DND-41 (cell line): Measurements from ENCODE around the gene PRR23E.

ENCODE experiments used
- ATAC-seq: fragments of 200-7000 bp; cut with Tn5 transposase; 3 replicates; pipeline ENCODE4 v1.9.1; 2021; ENCODE audit warnings: low read depth; ENCODE audit not compliant: insufficient read depth
- DNase-seq: peaks from one replicate; pipeline ENCODE4 v3.0.0-alpha.2; 2020
- H2AFZ ChIP-seq: 2 replicates; pipeline ENCODE4 v1.6.0; 2012; ENCODE audit warnings: low read depth, low read length
- H3K27ac ChIP-seq: 2 replicates; pipeline ENCODE4 v1.5.1; 2012; ENCODE audit warnings: low read length, inconsistent platforms
- H3K27me3 ChIP-seq: fragments of 200-600 bp; sonication (generic); 2 replicates; pipeline ENCODE4 v1.6.0; 2012; ENCODE audit warnings: low read length, mild to moderate bottlenecking, inconsistent platforms; ENCODE audit not compliant: insufficient read depth, poor library complexity
- H3K36me3 ChIP-seq: 2 replicates; pipeline ENCODE4 v1.5.1; 2012; ENCODE audit warnings: low read length, inconsistent platforms; ENCODE audit not compliant: insufficient read depth
- H3K4me1 ChIP-seq: 2 replicates; pipeline ENCODE4 v1.5.1; 2012; ENCODE audit warnings: mild to moderate bottlenecking, low read length; ENCODE audit not compliant: insufficient read depth
- H3K4me2 ChIP-seq: 2 replicates; pipeline ENCODE4 v1.6.0; 2012; ENCODE audit warnings: mild to moderate bottlenecking, moderate library complexity, low read length, inconsistent platforms; ENCODE audit not compliant: insufficient read depth
- H3K4me3 ChIP-seq, 2 experiments: fragments of 200-600 bp in 1 of 2; shearing (Covaris generic) in 1 of 2; 2 replicates each; pipeline ENCODE4 v1.5.1; 2012 to 2016; ENCODE audit warnings: inconsistent platforms in 2 of 2, low read length in 2 of 2, mild to moderate bottlenecking in 2 of 2, low read depth in 1 of 2, moderate library complexity in 1 of 2
- H3K79me2 ChIP-seq: 2 replicates; pipeline ENCODE4 v1.6.0; 2012; ENCODE audit warnings: low read length, inconsistent platforms; ENCODE audit not compliant: insufficient read depth
- H3K9ac ChIP-seq: 2 replicates; pipeline ENCODE4 v1.6.0; 2012; ENCODE audit warnings: low read depth, mild to moderate bottlenecking, inconsistent platforms, low read length, moderate library complexity
- H3K9me3 ChIP-seq: 2 replicates; pipeline ENCODE4 v1.5.1; 2012; ENCODE audit warnings: low read length, moderate library complexity, mild to moderate bottlenecking, inconsistent platforms; ENCODE audit not compliant: insufficient read depth, severe bottlenecking
- H4K20me1 ChIP-seq: 2 replicates; pipeline ENCODE4 v1.6.0; 2012; ENCODE audit warnings: low read length; ENCODE audit not compliant: insufficient read depth
- EZH2 ChIP-seq: IDR thresholded peaks from 3 replicates; pipeline ENCODE4 v1.6.1; 2012; ENCODE audit warnings: borderline replicate concordance, low read depth, mild to moderate bottlenecking, moderate library complexity, low read length, inconsistent platforms; ENCODE audit not compliant: severe bottlenecking
- TF ChIP-seq, protein P1 (sequence below): IDR thresholded peaks from 2 replicates; pipeline ENCODE4 v1.5.1; 2012; ENCODE audit warnings: borderline replicate concordance, low read length, moderate library complexity, mild to moderate bottlenecking; ENCODE audit not compliant: poor library complexity, severe bottlenecking; ENCODE audit errors: extremely low read depth

PRR23E gene

DNA sequence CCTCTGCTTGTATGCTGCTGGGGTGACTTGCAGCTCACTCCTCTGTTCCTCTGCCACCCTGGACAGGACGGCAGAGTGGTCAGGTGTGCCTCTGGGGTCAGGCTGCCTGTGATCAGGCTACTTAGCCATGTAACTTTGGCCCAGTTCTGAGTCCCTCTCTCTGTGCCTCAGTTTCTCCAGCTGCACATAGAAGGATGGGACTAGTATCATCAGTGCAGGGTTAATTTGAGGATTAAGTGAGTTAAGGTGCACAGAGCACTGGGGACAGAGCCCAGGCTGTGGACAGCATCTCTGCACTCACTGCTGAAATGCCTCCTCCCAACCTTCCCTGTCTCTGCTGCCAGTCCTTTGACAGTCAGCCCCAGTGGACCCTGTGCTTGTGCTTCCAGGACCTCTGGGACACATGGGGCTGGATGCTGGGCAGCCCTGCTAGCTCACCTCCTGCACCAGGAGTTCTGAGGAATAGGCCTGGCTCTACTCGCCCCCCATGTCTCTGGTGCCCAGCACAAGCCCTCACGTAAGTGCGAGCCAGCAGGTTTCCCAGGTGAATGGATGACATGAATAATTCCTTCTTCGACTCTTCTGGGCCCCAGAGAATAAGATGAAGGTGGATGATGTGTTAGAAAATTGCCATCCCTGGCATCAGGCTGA lies 19.3 kb upstream of the PRR23E start:
- H3K4me3 ChIP-seq = no peak overlapping the region
- no peak overlapping the region for H2AFZ ChIP-seq
- no peak overlapping the region for H3K9ac ChIP-seq
- no peaks in the 10 kb centered on the region for H3K27me3 ChIP-seq
- H3K27ac ChIP-seq = no peak overlapping the region
- H3K36me3 ChIP-seq = no peaks in the 10 kb centered on the region
- no peaks in the 10 kb centered on the region for H3K4me1 ChIP-seq
- ATAC-seq (no peak), DNase-seq (no peak)
- H3K79me2 ChIP-seq = no peaks in the 10 kb centered on the region
- no peaks in the 10 kb centered on the region for H4K20me1 ChIP-seq
- no peaks in the 10 kb centered on the region for H3K9me3 ChIP-seq
- H3K4me2 ChIP-seq = no peak overlapping the region
- TF ChIP-seq EZH2 = no peak
- TF ChIP-seq, protein P1, sequence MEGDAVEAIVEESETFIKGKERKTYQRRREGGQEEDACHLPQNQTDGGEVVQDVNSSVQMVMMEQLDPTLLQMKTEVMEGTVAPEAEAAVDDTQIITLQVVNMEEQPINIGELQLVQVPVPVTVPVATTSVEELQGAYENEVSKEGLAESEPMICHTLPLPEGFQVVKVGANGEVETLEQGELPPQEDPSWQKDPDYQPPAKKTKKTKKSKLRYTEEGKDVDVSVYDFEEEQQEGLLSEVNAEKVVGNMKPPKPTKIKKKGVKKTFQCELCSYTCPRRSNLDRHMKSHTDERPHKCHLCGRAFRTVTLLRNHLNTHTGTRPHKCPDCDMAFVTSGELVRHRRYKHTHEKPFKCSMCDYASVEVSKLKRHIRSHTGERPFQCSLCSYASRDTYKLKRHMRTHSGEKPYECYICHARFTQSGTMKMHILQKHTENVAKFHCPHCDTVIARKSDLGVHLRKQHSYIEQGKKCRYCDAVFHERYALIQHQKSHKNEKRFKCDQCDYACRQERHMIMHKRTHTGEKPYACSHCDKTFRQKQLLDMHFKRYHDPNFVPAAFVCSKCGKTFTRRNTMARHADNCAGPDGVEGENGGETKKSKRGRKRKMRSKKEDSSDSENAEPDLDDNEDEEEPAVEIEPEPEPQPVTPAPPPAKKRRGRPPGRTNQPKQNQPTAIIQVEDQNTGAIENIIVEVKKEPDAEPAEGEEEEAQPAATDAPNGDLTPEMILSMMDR = no peak

DNA sequence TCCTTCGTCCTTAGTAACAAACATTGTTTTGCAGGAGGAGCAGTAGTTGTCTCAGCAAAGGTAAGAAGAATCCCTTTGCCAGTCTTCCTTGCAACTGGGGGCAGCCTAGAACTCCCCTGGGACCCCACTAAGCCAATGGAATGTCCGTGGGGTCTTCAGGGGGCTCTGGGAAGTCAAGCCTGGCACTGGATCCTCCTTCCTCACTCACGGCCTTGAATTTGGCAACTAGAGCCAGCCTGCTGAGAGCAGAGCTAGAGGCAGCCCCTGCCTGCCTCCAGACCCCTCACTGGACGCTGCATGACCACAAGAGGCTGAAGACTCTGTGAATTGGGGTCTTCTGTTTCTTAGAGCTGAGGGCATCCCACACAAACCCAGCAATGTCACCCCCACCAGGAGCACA lies 18.6 kb upstream of the PRR23E start:
- no peak for DNase-seq
- Histone ChIP-seq H3K9ac (no peak overlapping the region), H4K20me1 (no peaks in the 10 kb centered on the region), H3K4me1 (no peaks in the 10 kb centered on the region), H3K27ac (no peak overlapping the region), H3K9me3 (no peaks in the 10 kb centered on the region), H2AFZ (no peak overlapping the region), H3K27me3 (no peaks in the 10 kb centered on the region), H3K36me3 (no peaks in the 10 kb centered on the region), H3K4me2 (no peak overlapping the region), H3K79me2 (no peaks in the 10 kb centered on the region), H3K4me3 (no peak overlapping the region)
- no peak for ATAC-seq
- no peak for TF ChIP-seq EZH2
- TF ChIP-seq, protein P1 = no peak

DNA sequence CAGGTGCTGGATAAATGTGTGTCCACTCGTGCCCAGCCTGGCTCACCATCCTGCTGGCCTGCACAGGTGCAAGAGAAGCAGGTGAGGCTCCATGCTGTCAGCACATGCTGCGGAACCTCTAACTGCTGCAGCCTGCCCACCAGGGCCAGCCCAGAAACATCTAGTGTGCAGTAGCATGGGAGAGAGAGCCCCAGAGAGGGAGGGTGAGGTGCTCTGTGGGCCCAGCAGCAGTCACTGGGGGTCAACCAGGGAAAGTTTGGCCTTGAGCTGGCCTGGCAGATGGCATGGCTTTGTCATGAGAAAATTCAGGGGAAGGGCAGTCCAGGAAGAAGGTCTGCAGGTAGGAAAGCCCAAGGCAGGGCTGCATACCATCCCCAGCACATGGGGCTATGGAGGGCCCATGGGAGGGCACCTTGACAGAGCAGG lies 18.2 kb upstream of the PRR23E start:
- Histone ChIP-seq H3K9ac (no peak overlapping the region), H3K79me2 (no peaks in the 10 kb centered on the region), H3K27ac (no peak overlapping the region), H2AFZ (no peak overlapping the region), H3K36me3 (no peaks in the 10 kb centered on the region), H3K4me1 (no peaks in the 10 kb centered on the region), H4K20me1 (no peaks in the 10 kb centered on the region), H3K9me3 (peaks cover 1% of the 10 kb centered on the region), H3K27me3 (no peaks in the 10 kb centered on the region), H3K4me2 (no peak overlapping the region), H3K4me3 (no peak overlapping the region)
- ATAC-seq = no peak
- no peak for TF ChIP-seq EZH2
- no peak for DNase-seq

DNA sequence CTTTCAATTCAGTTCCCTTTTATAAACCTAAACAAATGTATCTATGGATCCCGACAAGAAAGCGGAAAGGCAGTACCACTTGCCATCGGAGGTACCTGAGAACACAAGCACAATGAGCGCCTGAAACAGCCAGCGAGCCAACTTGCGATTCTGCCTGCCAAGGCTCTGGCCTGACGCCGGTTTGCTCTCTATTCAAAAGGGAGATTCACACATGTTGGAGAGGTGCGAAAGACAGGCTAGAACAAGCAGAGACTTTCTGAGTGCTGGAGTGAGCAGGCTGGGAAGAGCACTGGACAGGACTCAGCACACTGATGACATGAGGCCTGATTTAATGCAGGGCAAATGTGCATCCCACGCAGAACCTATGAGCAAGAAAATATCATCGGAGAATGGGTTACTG lies 17.7 kb upstream of the PRR23E start:
- Histone ChIP-seq H3K9ac (no peak overlapping the region), H3K4me1 (no peaks in the 10 kb centered on the region), H3K27me3 (no peaks in the 10 kb centered on the region), H2AFZ (no peak overlapping the region), H3K9me3 (peaks cover 2% of the 10 kb centered on the region), H3K4me3 (no peak overlapping the region), H3K4me2 (no peak overlapping the region), H3K36me3 (no peaks in the 10 kb centered on the region), H4K20me1 (no peaks in the 10 kb centered on the region), H3K79me2 (no peaks in the 10 kb centered on the region), H3K27ac (no peak overlapping the region)
- no peak for TF ChIP-seq EZH2
- TF ChIP-seq, protein P1 = no peak
- ATAC-seq = no peak
- DNase-seq = no peak
